ENCODE measurements around the gene NLGN1.

Gene NLGN1

GRCh38 chr3:174285242-174285864 is 887.8 kb downstream of the NLGN1 start:
- DNase-seq (ENCODE audit: low read depth) = no peak

- no peak for DNase-seq (ENCODE audit: low read depth)
Measured at GRCh38 chr3:174287705-174288104, 890.2 kb downstream of the NLGN1 start.

- DNase-seq (ENCODE audit: low read depth) = no peak
Measured at GRCh38 chr3:174294616-174295015, 897.1 kb downstream of the NLGN1 start.

- DNase-seq (ENCODE audit: low read depth) = no peak
Measured at GRCh38 chr3:174295306-174296092, 898.0 kb downstream of the NLGN1 start.

DNA sequence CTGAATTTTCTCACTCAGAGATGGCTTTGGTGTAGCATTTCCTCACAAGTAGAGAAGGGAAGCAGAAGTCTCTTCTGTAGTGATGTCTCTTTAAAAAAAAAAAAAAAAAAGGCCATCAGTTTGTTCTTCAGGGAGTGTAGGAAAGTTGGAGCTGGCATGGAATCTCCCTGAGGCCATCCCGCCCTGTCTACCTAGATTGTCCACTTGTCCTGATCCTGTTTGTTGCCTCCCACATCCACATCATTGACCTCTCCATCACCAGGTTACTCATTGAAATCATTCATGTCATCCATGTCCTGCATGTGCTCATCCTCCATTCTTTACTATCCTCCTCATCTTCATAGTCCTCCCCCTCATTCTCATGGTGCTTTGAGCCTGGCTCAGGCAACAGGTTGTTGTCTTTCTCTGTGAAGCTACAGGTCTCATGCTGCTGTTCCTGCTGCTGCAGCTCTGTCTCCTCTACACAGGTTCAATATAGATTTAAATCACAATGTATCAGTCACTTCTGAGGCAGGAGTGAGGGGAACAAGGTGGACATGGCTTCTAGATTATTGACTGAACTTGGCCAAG is 905.3 kb downstream of the NLGN1 start:
- DNase-seq (ENCODE audit: low read depth) = no peak

- no peak for DNase-seq (ENCODE audit: low read depth)
Measured at GRCh38 chr3:174303907-174304560, 906.5 kb downstream of the NLGN1 start.

DNA sequence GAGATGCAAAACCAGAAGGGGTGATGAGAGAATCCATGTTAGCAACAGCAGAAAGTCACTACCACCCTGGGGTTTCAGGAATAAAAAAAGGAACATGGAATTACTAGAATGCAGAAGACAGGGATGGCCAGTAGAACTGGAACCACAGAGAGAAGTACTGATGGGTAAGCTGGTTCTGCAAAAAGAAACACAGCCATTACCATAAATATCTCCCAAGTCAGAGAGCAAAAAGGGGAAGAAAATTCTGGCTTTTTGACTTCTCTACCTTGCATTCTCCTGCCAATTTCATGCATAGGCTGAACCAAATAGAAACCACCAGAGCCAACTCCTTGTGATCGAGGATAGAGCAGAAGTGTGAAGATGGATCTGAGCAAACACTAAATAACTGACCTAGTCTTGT is 911.2 kb downstream of the NLGN1 start:
- DNase-seq (ENCODE audit: low read depth) = no peak

GRCh38 chr3:174310475-174310983 is 913.0 kb downstream of the NLGN1 start:
- no peak for DNase-seq (ENCODE audit: low read depth)

- no peak for DNase-seq (ENCODE audit: low read depth)
Measured at GRCh38 chr3:174315225-174315624, 917.7 kb downstream of the NLGN1 start.

DNA sequence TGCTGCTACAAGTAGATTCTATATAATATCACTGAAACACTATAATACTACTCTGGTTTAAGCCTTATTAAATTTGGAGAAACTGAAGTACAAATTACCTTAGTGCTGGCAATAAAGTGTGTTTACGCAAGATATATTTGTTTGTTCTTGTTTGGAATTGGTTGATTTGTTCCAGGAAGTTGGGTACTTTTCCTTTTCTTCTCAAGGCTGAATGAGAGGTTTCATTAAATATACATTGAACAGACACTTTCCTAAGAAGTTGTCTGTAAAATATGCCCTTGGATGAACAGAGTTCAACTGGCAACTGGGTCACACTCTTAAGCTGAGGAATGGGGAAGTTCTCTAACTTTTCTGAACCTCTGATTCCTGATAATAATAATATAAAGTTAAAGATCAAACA is 919.5 kb downstream of the NLGN1 start:
- no peak for DNase-seq (ENCODE audit: low read depth)

DNA sequence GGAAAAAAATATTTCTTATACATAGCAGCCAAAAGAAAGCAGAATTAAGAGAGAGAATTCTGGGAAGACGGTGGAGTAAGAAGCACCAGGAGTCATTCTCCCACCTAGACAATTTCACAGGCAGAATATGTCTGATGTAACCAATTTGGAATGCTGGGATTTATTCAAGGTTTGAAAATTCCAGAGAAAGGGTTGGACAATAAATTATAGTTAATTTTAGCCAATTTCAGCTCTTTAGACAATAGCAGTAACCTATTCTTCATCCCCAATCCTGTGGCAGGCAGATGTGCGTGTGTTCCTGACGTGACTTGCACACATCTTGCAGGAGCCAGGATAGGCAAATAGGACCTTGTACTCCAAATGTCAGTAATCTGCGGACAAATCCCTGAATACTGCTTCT is 920.6 kb downstream of the NLGN1 start:
- no peak for DNase-seq (ENCODE audit: low read depth)

DNA sequence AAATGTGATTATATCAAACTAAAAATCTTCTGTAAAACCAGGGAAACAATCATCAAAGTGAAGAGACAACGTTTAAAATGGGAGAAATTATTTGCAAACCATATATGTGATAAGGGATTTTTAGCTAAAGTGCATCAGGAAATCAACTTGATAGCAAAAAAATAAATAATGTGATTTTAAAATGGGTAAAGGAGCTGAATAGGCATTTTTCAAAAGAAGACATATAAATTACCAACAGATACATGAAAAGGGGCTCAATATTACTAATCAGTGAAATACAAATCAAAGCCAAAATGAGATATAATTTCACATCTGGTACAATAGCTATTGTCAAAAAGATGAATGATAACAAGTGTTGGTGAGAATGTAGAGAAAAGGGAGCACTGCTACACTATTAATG is 924.0 kb downstream of the NLGN1 start:
- no peak for DNase-seq (ENCODE audit: low read depth)

DNA sequence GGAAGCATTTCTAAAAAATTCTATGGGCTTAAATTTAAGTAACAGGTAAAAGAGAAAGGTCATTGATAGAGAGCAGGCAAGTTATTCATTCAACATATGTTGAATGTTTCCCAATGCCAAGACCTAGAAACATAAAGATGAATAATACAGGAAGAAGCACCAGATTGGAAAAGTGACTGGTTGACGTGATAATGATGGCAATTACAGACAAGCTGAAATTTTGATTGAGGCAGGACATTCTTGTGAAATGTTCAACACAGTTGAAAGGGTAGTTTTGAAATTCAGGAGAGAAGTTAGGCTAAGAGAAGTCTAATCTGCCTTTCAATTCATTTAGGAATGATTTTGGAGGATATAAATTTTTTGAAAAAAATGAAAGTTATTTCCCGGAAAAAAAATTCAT is 925.2 kb downstream of the NLGN1 start:
- DNase-seq (ENCODE audit: low read depth) = no peak

- DNase-seq (ENCODE audit: low read depth) = no peak
Measured at GRCh38 chr3:174325171-174325570, 927.6 kb downstream of the NLGN1 start.

DNA sequence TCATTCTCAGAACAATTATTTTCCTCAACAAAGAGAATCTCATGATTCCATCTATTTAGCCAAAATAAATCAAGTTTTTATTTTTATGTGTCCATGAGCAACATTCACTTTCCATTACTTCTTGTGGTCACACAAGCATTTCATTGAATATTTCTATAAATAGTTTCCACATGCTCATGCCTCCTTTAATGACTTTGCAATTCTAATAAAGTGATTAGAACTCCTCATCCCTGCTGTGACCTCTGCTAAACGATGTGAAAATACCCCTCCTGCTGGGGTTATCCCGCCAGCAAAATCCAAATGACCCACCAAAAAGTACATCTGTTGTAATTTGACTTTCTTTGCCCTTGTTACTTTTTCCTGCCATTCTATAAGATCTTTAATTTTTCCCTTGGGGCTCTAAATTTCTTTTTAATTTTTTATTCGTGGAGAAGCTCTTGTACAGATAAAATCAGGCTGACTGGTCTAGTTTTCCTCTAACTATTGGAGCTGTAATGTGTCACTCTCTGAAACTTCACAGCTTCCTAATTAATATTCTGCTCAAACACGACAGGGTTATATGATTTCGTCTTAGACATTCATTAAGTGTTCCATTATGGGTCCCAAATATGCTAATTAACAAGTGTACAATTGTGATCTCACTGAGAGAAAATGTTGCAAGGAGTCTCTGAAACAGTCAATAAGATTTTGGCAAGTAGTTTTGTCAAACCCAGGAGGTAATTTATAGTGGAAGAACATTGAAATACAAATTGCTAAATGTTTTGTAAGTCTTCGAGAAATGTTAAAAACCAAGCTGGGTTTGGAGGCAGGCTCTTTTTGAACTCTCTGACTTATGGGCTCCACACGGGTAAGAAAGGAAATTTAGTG is 928.5 kb downstream of the NLGN1 start:
- DNase-seq (ENCODE audit: low read depth) = no peak

GRCh38 chr3:174329321-174329720 is 931.8 kb downstream of the NLGN1 start:
- DNase-seq (ENCODE audit: low read depth) = no peak

DNA sequence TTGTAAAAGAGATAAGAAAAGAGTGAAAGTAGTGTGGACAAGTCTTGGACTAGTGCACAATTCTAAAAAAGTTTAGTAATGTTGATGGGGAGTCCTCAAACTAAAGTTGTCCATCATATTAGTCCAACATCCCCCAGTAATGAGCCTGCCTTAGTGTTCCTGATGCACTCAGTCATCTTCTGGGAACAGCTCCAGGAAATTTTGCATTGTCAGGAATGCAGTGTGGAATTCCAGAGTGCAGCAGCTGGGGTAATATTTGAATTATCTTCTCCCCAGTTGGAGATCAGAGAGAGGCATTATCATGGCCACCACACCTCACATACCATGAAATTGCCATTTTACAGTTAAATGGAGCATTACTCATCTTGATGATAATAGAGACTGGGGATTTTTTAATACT is 932.8 kb downstream of the NLGN1 start:
- no peak for DNase-seq (ENCODE audit: low read depth)

DNA sequence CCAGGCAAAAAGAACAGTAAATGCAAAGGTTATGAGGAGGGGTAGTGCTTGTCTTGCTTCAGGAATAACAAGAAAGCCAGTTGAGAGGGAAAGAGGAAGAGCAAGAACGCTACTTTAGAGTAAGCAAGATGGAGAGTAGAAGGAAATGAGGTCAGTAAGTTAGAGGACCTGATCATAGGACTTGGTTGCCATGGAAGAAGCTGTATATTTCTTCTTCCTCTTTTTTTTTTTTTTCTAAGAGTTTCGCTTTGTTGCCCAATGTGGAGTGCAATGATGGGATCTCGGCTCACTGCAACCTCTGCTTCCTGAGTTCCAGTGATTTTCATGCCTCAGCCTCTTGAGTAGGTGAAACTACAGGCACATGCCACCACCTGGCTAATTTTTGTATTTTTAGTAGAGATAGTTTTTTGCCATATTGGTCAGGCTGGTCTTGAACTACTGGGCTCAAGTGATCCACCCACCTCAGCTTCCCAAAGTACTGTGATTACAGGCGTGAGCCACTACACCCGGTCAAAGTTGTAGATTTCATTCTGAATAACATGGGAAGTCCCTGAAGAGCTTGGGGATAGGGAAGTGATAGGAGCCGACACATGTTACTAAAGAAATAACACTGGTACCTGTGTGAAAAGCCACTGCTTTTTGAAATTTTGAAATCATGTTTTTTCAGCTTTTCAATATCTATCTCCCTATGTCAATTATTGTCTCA is 933.7 kb downstream of the NLGN1 start:
- no peak for DNase-seq (ENCODE audit: low read depth)

GRCh38 chr3:174332391-174332790 is 934.8 kb downstream of the NLGN1 start:
- DNase-seq (ENCODE audit: low read depth) = no peak

GRCh38 chr3:174333640-174334039 is 936.1 kb downstream of the NLGN1 start:
- DNase-seq (ENCODE audit: low read depth) = no peak

DNA sequence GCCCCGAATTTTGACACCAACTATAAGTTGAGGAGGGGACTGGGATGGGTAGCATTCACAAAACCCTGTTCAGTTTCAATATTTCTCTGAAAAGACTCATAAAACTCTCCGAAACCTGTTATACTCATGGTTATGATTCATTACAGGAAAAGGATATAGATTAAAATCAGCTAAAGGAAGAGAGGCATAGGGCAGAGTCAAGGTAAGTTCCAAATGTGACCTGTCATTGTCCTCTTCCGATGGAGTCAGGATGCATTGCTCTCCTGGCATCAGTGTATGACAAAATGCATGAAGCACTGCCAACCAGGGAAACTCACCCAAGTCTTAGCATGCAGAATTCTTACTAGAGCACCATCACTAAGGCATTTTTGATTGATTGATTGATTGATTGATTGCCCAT is 936.6 kb downstream of the NLGN1 start:
- DNase-seq (ENCODE audit: low read depth) = no peak
